HEK293 (cell line): ENCODE data around the gene GUCY1B1.

Experiments used
- CTCF ChIA-PET: fragments of 350-600 bp; formaldehyde crosslinking; extraction: SDS; loops from one replicate; lab custom pipeline; 2021; ENCODE audit warnings: antibody characterized with exemption; lab: Yijun Ruan, JAX
- POLR2A ChIA-PET: fragments of 300-600 bp; formaldehyde crosslinking; extraction: SDS; loops from one replicate; lab custom pipeline; 2020; ENCODE audit warnings: antibody characterized with exemption, inconsistent platforms; lab: Yijun Ruan, JAX
- H3K27ac ChIP-seq: fragments of 200-500 bp; sonication (Bioruptor generic); 2 replicates; pipeline ENCODE4 v1.5.1; 2014; ENCODE audit warnings: low read depth, low read length, control low read depth, inconsistent platforms; ENCODE audit errors: extremely low read depth
- H3K36me3 ChIP-seq, 2 experiments: fragments of 200-500 bp in 1 of 2; sonication (Bioruptor generic) in 1 of 2; 1 replicate in 1 of 2; 2 replicates in 1 of 2; pipeline ENCODE4 v1.5.1; 2014 to 2017; ENCODE audit warnings: inconsistent platforms in 2 of 2, low read length in 2 of 2; ENCODE audit not compliant: control insufficient read depth in 2 of 2, insufficient read depth in 1 of 2
- H3K4me1 ChIP-seq: fragments of 200-500 bp; sonication (Bioruptor generic); 2 replicates; pipeline ENCODE4 v1.5.1; 2014; ENCODE audit warnings: mild to moderate bottlenecking, low read length, inconsistent platforms; ENCODE audit not compliant: control insufficient read depth, insufficient read depth
- H3K4me3 ChIP-seq: 2 replicates; pipeline ENCODE4 v1.5.1; 2011; ENCODE audit warnings: low read depth, mild to moderate bottlenecking, control low read depth, low read length, moderate library complexity
- H3K9me3 ChIP-seq: fragments of 200-500 bp; sonication (Bioruptor generic); 2 replicates; pipeline ENCODE4 v1.5.1; 2014; ENCODE audit warnings: low read depth, low read length, inconsistent platforms; ENCODE audit not compliant: control insufficient read depth, insufficient read depth
- HOXA7 ChIP-seq: sonication (generic); formaldehyde crosslinking; IDR thresholded peaks from 2 replicates; pipeline ENCODE4 v1.8.1; 2022; ENCODE audit warnings: missing genetic modification reagents, borderline replicate concordance
- KLF10 ChIP-seq: fragments of 450-650 bp; IDR thresholded peaks from 2 replicates; pipeline ENCODE4 v1.5.1; 2018; ENCODE audit warnings: missing biosample characterization, mild to moderate bottlenecking, missing genetic modification characterization
- PRDM1 ChIP-seq: fragments of 450-650 bp; formaldehyde crosslinking; IDR thresholded peaks from 2 replicates; pipeline ENCODE4; 2016; ENCODE audit warnings: missing biosample characterization, missing genetic modification characterization
- SALL2 ChIP-seq: fragments of 450-650 bp; formaldehyde crosslinking; IDR thresholded peaks from 2 replicates; pipeline ENCODE4 v1.5.0; 2017; ENCODE audit warnings: missing biosample characterization, mild to moderate bottlenecking, missing genetic modification characterization, borderline replicate concordance
- SCRT2 ChIP-seq: fragments of 450-650 bp; formaldehyde crosslinking; IDR thresholded peaks from 2 replicates; pipeline ENCODE4 v1.5.1; 2016; ENCODE audit warnings: missing biosample characterization, missing genetic modification characterization
- TCF7L2 ChIP-seq: IDR thresholded peaks from 2 replicates; pipeline ENCODE4 v1.6.1; 2011; ENCODE audit warnings: low read depth, mild to moderate bottlenecking, inconsistent platforms, low read length, moderate library complexity, borderline replicate concordance
- YY1 ChIP-seq: fragments of 450-650 bp; formaldehyde crosslinking; IDR thresholded peaks from 2 replicates; pipeline ENCODE4 v1.5.1; 2018; ENCODE audit warnings: missing biosample characterization, missing genetic modification characterization
- YY2 ChIP-seq: fragments of 450-650 bp; formaldehyde crosslinking; IDR thresholded peaks from 2 replicates; pipeline ENCODE4 v1.5.1; 2016; ENCODE audit warnings: missing biosample characterization, missing genetic modification characterization
- ZBTB8A ChIP-seq: fragments of 450-650 bp; formaldehyde crosslinking; IDR thresholded peaks from 2 replicates; pipeline ENCODE4 v1.5.1; 2016; ENCODE audit warnings: missing biosample characterization, missing genetic modification characterization
- ZFP69B ChIP-seq: fragments of 450-650 bp; formaldehyde crosslinking; IDR thresholded peaks from 2 replicates; pipeline ENCODE4 v1.5.1; 2016; ENCODE audit warnings: missing biosample characterization, missing genetic modification characterization
- ZNF157 ChIP-seq: fragments of 450-650 bp; formaldehyde crosslinking; IDR thresholded peaks from 2 replicates; pipeline ENCODE4 v1.5.1; 2016; ENCODE audit warnings: missing biosample characterization, missing genetic modification characterization
- ZNF19 ChIP-seq: fragments of 450-650 bp; formaldehyde crosslinking; IDR thresholded peaks from 2 replicates; pipeline ENCODE4; 2016; ENCODE audit warnings: missing biosample characterization, missing genetic modification characterization, low read depth
- ZNF24 ChIP-seq: fragments of 450-650 bp; formaldehyde crosslinking; IDR thresholded peaks from 2 replicates; pipeline ENCODE4 v1.5.1; 2016; ENCODE audit warnings: missing biosample characterization, missing genetic modification characterization
- ZNF266 ChIP-seq: fragments of 450-650 bp; formaldehyde crosslinking; IDR thresholded peaks from 2 replicates; pipeline ENCODE4 v1.5.1; 2016; ENCODE audit warnings: missing biosample characterization, missing genetic modification characterization, low read depth
- ZNF292 ChIP-seq: fragments of 450-650 bp; formaldehyde crosslinking; IDR thresholded peaks from 2 replicates; pipeline ENCODE4 v1.5.1; 2016; ENCODE audit warnings: low read depth, missing biosample characterization, missing genetic modification characterization, borderline replicate concordance
- ZNF341 ChIP-seq: fragments of 450-650 bp; formaldehyde crosslinking; IDR thresholded peaks from 2 replicates; pipeline ENCODE4; 2016; ENCODE audit warnings: low read depth, missing biosample characterization, missing genetic modification characterization
- ZNF423 ChIP-seq: fragments of 450-650 bp; formaldehyde crosslinking; IDR thresholded peaks from 2 replicates; pipeline ENCODE4 v1.5.1; 2016; ENCODE audit warnings: missing biosample characterization, missing genetic modification characterization
- ZNF518A ChIP-seq: fragments of 450-650 bp; formaldehyde crosslinking; conservative IDR thresholded peaks from 2 replicates; pipeline ENCODE4 v1.5.1; 2016; ENCODE audit warnings: low read depth, missing biosample characterization, missing genetic modification characterization
- ZNF610 ChIP-seq: fragments of 450-650 bp; formaldehyde crosslinking; IDR thresholded peaks from 2 replicates; pipeline ENCODE4 v1.5.1; 2016; ENCODE audit warnings: missing biosample characterization, missing genetic modification characterization, borderline replicate concordance
- ZNF654 ChIP-seq: fragments of 450-650 bp; formaldehyde crosslinking; IDR thresholded peaks from 2 replicates; pipeline ENCODE4 v1.5.1; 2016; ENCODE audit warnings: low read depth, missing biosample characterization, missing genetic modification characterization
- ZNF664 ChIP-seq: fragments of 450-650 bp; formaldehyde crosslinking; IDR thresholded peaks from 2 replicates; pipeline ENCODE4 v1.5.1; 2016; ENCODE audit warnings: missing biosample characterization, missing genetic modification characterization
- ZNF692 ChIP-seq: fragments of 450-650 bp; formaldehyde crosslinking; IDR thresholded peaks from 2 replicates; pipeline ENCODE4 v1.5.1; 2016; ENCODE audit warnings: missing biosample characterization, missing genetic modification characterization
- ZNF791 ChIP-seq: fragments of 450-650 bp; formaldehyde crosslinking; IDR thresholded peaks from 2 replicates; pipeline ENCODE4 v1.5.1; 2016; ENCODE audit warnings: missing biosample characterization, missing genetic modification characterization
- ZSCAN23 ChIP-seq: fragments of 450-650 bp; formaldehyde crosslinking; IDR thresholded peaks from 2 replicates; pipeline ENCODE4 v1.5.1; 2016; ENCODE audit warnings: missing biosample characterization, missing genetic modification characterization
- TF ChIP-seq, protein P1 (sequence below): fragments of 450-650 bp; formaldehyde crosslinking; IDR thresholded peaks from 2 replicates; pipeline ENCODE4 v1.5.1; 2016; ENCODE audit warnings: missing biosample characterization, missing genetic modification characterization
- TF ChIP-seq, protein P2 (sequence below): fragments of 450-650 bp; IDR thresholded peaks from 2 replicates; pipeline ENCODE4 v1.5.1; 2018; ENCODE audit warnings: missing biosample characterization, missing genetic modification characterization

GUCY1B1 gene

GRCh38 chr4:155809835-155810234 is 51.0 kb downstream of the GUCY1B1 start (continued):
- no peak for TF ChIP-seq ZNF423 (tag by site-specific recombination)
- TF ChIP-seq TCF7L2: no peak
- TF ChIP-seq YY1 (tag by site-specific recombination): no peak
- 0 out of 2 replicates have a peak, but pooled peaks have one; percentile 27 for TF ChIP-seq ZNF518A
- TF ChIP-seq PRDM1 (tag by site-specific recombination): peak; percentile 53
- TF ChIP-seq YY2 (tag by site-specific recombination): no peak
- TF ChIP-seq ZSCAN23 (tag by site-specific recombination): no peak
- TF ChIP-seq ZNF19 (tag by site-specific recombination): no peak
- no peak for TF ChIP-seq ZNF610 (tag by site-specific recombination)
- TF ChIP-seq ZNF24 (tag by site-specific recombination): no peak
- TF ChIP-seq SCRT2: no peak
- no peak for TF ChIP-seq ZNF157 (tag by site-specific recombination)
- TF ChIP-seq, all 188 proteins: peak for 7

DNA sequence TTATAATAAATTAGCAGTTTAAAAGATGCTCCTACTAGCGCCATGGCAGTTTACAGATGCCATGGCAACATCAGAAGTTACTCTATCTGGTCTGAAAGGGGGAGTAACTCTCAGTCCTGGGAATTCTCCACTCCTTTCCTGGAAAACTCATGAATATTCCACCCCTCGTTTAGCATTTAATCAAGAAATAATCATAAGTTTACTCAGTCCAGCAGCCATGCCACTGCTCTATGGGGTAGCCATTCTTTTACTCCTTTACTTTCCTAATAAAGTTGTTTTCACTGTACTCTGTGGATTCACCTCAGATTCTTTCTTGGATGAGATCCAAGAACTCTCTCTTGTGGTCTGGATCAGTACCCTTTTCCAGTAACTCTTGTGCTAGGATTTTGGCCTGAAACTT is 52.3 kb downstream of the GUCY1B1 start:
- TF ChIP-seq ZNF664 (tag by site-specific recombination): no peak
- TF ChIP-seq, protein P1, sequence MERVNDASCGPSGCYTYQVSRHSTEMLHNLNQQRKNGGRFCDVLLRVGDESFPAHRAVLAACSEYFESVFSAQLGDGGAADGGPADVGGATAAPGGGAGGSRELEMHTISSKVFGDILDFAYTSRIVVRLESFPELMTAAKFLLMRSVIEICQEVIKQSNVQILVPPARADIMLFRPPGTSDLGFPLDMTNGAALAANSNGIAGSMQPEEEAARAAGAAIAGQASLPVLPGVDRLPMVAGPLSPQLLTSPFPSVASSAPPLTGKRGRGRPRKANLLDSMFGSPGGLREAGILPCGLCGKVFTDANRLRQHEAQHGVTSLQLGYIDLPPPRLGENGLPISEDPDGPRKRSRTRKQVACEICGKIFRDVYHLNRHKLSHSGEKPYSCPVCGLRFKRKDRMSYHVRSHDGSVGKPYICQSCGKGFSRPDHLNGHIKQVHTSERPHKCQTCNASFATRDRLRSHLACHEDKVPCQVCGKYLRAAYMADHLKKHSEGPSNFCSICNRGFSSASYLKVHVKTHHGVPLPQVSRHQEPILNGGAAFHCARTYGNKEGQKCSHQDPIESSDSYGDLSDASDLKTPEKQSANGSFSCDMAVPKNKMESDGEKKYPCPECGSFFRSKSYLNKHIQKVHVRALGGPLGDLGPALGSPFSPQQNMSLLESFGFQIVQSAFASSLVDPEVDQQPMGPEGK (tag by site-specific recombination): no peak
- TF ChIP-seq ZNF423 (tag by site-specific recombination): no peak
- TF ChIP-seq ZNF341 (tag by site-specific recombination): no peak
- TF ChIP-seq ZNF791 (tag by site-specific recombination): no peak
- TF ChIP-seq ZNF292 (tag by site-specific recombination): no peak
- TF ChIP-seq SALL2 (tag by site-specific recombination): no peak
- TF ChIP-seq, all 188 proteins: peak for 0
- no peak overlapping the region for H3K4me3 ChIP-seq
- ChIA-PET CTCF (interaction anchor here (0.7 to 3.4 kb wide), 5 partner anchors 16 to 408 kb away, joined by 3 to 32 read pairs (median 3); partner anchors contain the start of gene CTSO), POLR2A (no interaction called here)
- H3K27ac ChIP-seq: no peak overlapping the region
- H3K36me3 ChIP-seq: no peaks in the 10 kb centered on the region
- no peaks in the 10 kb centered on the region for H3K9me3 ChIP-seq
- H3K4me1 ChIP-seq: no peaks in the 10 kb centered on the region

DNA sequence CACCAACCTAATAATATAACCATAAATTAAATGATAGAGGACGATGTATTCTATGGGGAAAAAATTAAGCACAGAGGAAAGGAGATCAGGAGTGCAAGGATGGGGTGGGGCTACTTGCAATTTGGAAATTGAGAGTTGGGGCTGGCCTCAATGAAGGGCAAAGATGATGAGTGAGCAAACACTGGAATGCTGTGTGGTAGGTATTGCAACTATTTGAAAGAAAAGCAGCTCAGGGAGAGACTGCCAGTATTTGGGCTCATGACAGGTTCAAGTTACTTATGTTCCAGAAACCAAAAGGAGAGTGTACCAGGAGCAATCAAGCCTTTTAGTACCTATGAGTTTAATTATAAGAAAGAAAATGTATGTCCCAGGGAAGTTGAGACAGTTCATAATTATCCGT is 59.8 kb downstream of the GUCY1B1 start:
- CTCF ChIA-PET: interaction anchor here (0.7 to 0.9 kb wide), 2 partner anchors 9 to 14 kb away, joined by 3 read pairs; no protein-coding TSS in a partner anchor
- no peak overlapping the region for H3K27ac ChIP-seq

More for the DNA sequence above, 59.8 kb downstream of the GUCY1B1 start:
- TF ChIP-seq ZNF692 (tag by site-specific recombination) (no peak), ZNF654 (tag by site-specific recombination) (no peak), KLF10 (tag by site-specific recombination) (no peak), ZBTB8A (tag by site-specific recombination) (no peak), ZNF266 (tag by site-specific recombination) (no peak), HOXA7 (CRISPR knock-in tag) (no peak), ZFP69B (tag by site-specific recombination) (no peak)
- TF ChIP-seq, protein P2, sequence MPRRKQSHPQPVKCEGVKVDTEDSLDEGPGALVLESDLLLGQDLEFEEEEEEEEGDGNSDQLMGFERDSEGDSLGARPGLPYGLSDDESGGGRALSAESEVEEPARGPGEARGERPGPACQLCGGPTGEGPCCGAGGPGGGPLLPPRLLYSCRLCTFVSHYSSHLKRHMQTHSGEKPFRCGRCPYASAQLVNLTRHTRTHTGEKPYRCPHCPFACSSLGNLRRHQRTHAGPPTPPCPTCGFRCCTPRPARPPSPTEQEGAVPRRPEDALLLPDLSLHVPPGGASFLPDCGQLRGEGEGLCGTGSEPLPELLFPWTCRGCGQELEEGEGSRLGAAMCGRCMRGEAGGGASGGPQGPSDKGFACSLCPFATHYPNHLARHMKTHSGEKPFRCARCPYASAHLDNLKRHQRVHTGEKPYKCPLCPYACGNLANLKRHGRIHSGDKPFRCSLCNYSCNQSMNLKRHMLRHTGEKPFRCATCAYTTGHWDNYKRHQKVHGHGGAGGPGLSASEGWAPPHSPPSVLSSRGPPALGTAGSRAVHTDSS (tag by site-specific recombination): no peak
- POLR2A ChIA-PET: no interaction called here
- H3K4me3 ChIP-seq: no peak overlapping the region
- no peaks in the 10 kb centered on the region for H3K36me3 ChIP-seq
- no peaks in the 10 kb centered on the region for H3K9me3 ChIP-seq
- no peaks in the 10 kb centered on the region for H3K4me1 ChIP-seq
